ENCODE measurements around the gene F3. TPM values are rescaled to one million over a fixed set of nuclear protein-coding genes. Genes with fewer than 3 reads are reported as not detected.

F3 gene
- total RNA-seq, 1 donor from 2014 or later, result 32.5 TPM

DNA sequence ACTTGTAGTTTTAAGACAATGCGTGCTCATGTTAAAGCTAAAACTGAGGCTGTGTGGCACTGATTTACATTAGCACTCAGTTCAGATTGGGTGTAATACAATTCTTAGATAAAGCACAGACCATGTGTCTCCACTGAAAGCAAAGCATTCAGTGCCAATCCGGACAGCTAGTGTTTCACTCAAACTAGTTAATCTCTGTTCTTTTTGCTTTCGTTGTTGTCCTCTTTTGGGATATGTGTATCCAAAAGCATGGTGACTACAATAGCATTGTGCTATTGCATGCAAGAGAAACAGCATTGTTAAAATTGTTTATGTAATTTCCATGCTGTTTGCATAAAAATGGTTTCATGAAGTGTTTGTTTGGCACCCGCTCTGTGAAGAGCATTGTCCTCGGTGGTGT is 54.6 kb downstream of the F3 start:
- no peaks in the 10 kb centered on the region for H3K9me3 ChIP-seq
- no peak for DNase-seq (ENCODE audit: low spot score in 2 of 2)
- no peak overlapping the region for H3K27ac ChIP-seq
- no peak for TF ChIP-seq CTCF (IDR thresholded peaks at IDR 0.05)
- H3K4me3 ChIP-seq, result no peak overlapping the region
- intact Hi-C loops (cut with DNase I), result no loop called here
- H3K4me1 ChIP-seq, result no peaks in the 10 kb centered on the region
- H3K27me3 ChIP-seq, result no peaks in the 10 kb centered on the region
- H3K36me3 ChIP-seq, result peaks cover 9 to 37% of the 10 kb centered on the region in 2 donors

- TF ChIP-seq CTCF (IDR thresholded peaks at IDR 0.05), result peak; percentile 63 to 80 (median 77)
- Histone ChIP-seq H3K36me3 (peaks cover 9 to 13% of the 10 kb centered on the region in 2 donors), H3K27me3 (no peaks in the 10 kb centered on the region), H3K4me1 (no peaks in the 10 kb centered on the region), H3K4me3 (no peak overlapping the region), H3K27ac (no peak overlapping the region), H3K9me3 (no peaks in the 10 kb centered on the region)
- peak in 1 of 2 donors; percentile 63 for DNase-seq (ENCODE audit: low spot score in 2 of 2)
- intact Hi-C loops (cut with DNase I), result loop anchor here (2.0 kb wide), 1 partner anchor 321 kb away; no protein-coding TSS in a partner anchor
These were observed 60.1 kb downstream of the F3 start for GRCh38 chr1:94481473-94481933.

GRCh38 chr1:94479682-94480081 is 61.9 kb downstream of the F3 start:
- DNase-seq (ENCODE audit: low spot score in 2 of 2), result no peak
- intact Hi-C loops (cut with DNase I), result loop anchor here (2.0 kb wide), 1 partner anchor 323 kb away; no protein-coding TSS in a partner anchor
- H3K4me3 ChIP-seq, result no peak overlapping the region
- no peaks in the 10 kb centered on the region for H3K4me1 ChIP-seq
- peaks cover 10 to 14% of the 10 kb centered on the region in 2 donors for H3K36me3 ChIP-seq
- no peak for TF ChIP-seq CTCF (IDR thresholded peaks at IDR 0.05)
- H3K27me3 ChIP-seq, result no peaks in the 10 kb centered on the region
- H3K9me3 ChIP-seq, result no peaks in the 10 kb centered on the region
- H3K27ac ChIP-seq, result no peak overlapping the region

Other genes with a start within 250 kb of the F3 start
- gene ABCD3, start 123.4 kb downstream of the F3 start, total RNA-seq, result 8.8 TPM